HEK293 (cell line): Measurements from ENCODE around the gene SAXO1.

Experiments
- CTCF ChIA-PET: fragments of 350-600 bp; formaldehyde crosslinking; extraction: SDS; loops from one replicate; lab custom pipeline; 2021; ENCODE audit warnings: antibody characterized with exemption; lab: Yijun Ruan, JAX
- POLR2A ChIA-PET: fragments of 300-600 bp; formaldehyde crosslinking; extraction: SDS; loops from one replicate; lab custom pipeline; 2020; ENCODE audit warnings: antibody characterized with exemption, inconsistent platforms; lab: Yijun Ruan, JAX
- H3K27ac ChIP-seq: fragments of 200-500 bp; sonication (Bioruptor generic); 2 replicates; pipeline ENCODE4 v1.5.1; 2014; ENCODE audit warnings: low read depth, low read length, control low read depth, inconsistent platforms; ENCODE audit errors: extremely low read depth
- H3K36me3 ChIP-seq, 2 experiments: fragments of 200-500 bp in 1 of 2; sonication (Bioruptor generic) in 1 of 2; 1 replicate in 1 of 2; 2 replicates in 1 of 2; pipeline ENCODE4 v1.5.1; 2014 to 2017; ENCODE audit warnings: inconsistent platforms in 2 of 2, low read length in 2 of 2; ENCODE audit not compliant: control insufficient read depth in 2 of 2, insufficient read depth in 1 of 2
- H3K4me1 ChIP-seq: fragments of 200-500 bp; sonication (Bioruptor generic); 2 replicates; pipeline ENCODE4 v1.5.1; 2014; ENCODE audit warnings: mild to moderate bottlenecking, low read length, inconsistent platforms; ENCODE audit not compliant: control insufficient read depth, insufficient read depth
- H3K4me3 ChIP-seq: 2 replicates; pipeline ENCODE4 v1.5.1; 2011; ENCODE audit warnings: low read depth, mild to moderate bottlenecking, control low read depth, low read length, moderate library complexity
- H3K9me3 ChIP-seq: fragments of 200-500 bp; sonication (Bioruptor generic); 2 replicates; pipeline ENCODE4 v1.5.1; 2014; ENCODE audit warnings: low read depth, low read length, inconsistent platforms; ENCODE audit not compliant: control insufficient read depth, insufficient read depth
- SP3 ChIP-seq: fragments of 450-650 bp; formaldehyde crosslinking; IDR thresholded peaks from 2 replicates; pipeline ENCODE4 v1.5.1; 2016; ENCODE audit warnings: missing biosample characterization, missing genetic modification characterization
- TCF7L2 ChIP-seq: IDR thresholded peaks from 2 replicates; pipeline ENCODE4 v1.6.1; 2011; ENCODE audit warnings: low read depth, mild to moderate bottlenecking, inconsistent platforms, low read length, moderate library complexity, borderline replicate concordance
- ZFP3 ChIP-seq: fragments of 450-650 bp; formaldehyde crosslinking; IDR thresholded peaks from 2 replicates; pipeline ENCODE4 v1.5.1; 2016; ENCODE audit warnings: low read depth, missing biosample characterization, missing genetic modification characterization
- ZNF10 ChIP-seq: fragments of 450-650 bp; formaldehyde crosslinking; IDR thresholded peaks from 2 replicates; pipeline ENCODE4 v1.5.1; 2017; ENCODE audit warnings: missing biosample characterization, missing genetic modification characterization
- ZNF16 ChIP-seq: fragments of 450-650 bp; formaldehyde crosslinking; IDR thresholded peaks from 2 replicates; pipeline ENCODE4 v1.5.1; 2016; ENCODE audit warnings: low read depth, missing biosample characterization, missing genetic modification characterization
- ZNF23 ChIP-seq: fragments of 450-650 bp; formaldehyde crosslinking; IDR thresholded peaks from 2 replicates; pipeline ENCODE4 v1.5.1; 2016; ENCODE audit warnings: missing biosample characterization, missing genetic modification characterization, borderline replicate concordance
- ZNF239 ChIP-seq: fragments of 450-650 bp; formaldehyde crosslinking; IDR thresholded peaks from 2 replicates; pipeline ENCODE4 v1.5.1; 2016; ENCODE audit warnings: missing biosample characterization, missing genetic modification characterization
- ZNF514 ChIP-seq: fragments of 450-650 bp; formaldehyde crosslinking; IDR thresholded peaks from 2 replicates; pipeline ENCODE4 v1.5.1; 2016; ENCODE audit warnings: missing biosample characterization, missing genetic modification characterization
- ZNF548 ChIP-seq: fragments of 450-650 bp; formaldehyde crosslinking; IDR thresholded peaks from 2 replicates; pipeline ENCODE4 v1.5.1; 2016; ENCODE audit warnings: missing biosample characterization, missing genetic modification characterization
- ZNF600 ChIP-seq: fragments of 450-650 bp; formaldehyde crosslinking; IDR thresholded peaks from 2 replicates; pipeline ENCODE4 v1.5.1; 2016; ENCODE audit warnings: missing biosample characterization, missing genetic modification characterization
- ZNF785 ChIP-seq: fragments of 450-650 bp; formaldehyde crosslinking; IDR thresholded peaks from 2 replicates; pipeline ENCODE4 v1.5.1; 2016; ENCODE audit warnings: missing biosample characterization, missing genetic modification characterization
- TF ChIP-seq, protein P1 (sequence below): fragments of 450-650 bp; formaldehyde crosslinking; IDR thresholded peaks from 2 replicates; pipeline ENCODE4 v1.5.1; 2017; ENCODE audit warnings: missing biosample characterization, missing genetic modification characterization
- TF ChIP-seq, protein P2 (sequence below): fragments of 450-650 bp; formaldehyde crosslinking; IDR thresholded peaks from 2 replicates; pipeline ENCODE4 v1.5.1; 2016; ENCODE audit warnings: missing biosample characterization, missing genetic modification characterization, low read depth
- TF ChIP-seq, protein P3 (sequence below): fragments of 450-650 bp; formaldehyde crosslinking; IDR thresholded peaks from 2 replicates; pipeline ENCODE4 v1.5.1; 2016; ENCODE audit warnings: missing biosample characterization, missing genetic modification characterization
- TF ChIP-seq, protein P4 (sequence below): fragments of 450-650 bp; formaldehyde crosslinking; optimal IDR thresholded peaks from 2 replicates; pipeline ENCODE3; 2016; ENCODE audit warnings: missing biosample characterization, mild to moderate bottlenecking, missing genetic modification characterization
- TF ChIP-seq, protein P5 (sequence below): fragments of 450-650 bp; formaldehyde crosslinking; IDR thresholded peaks from 2 replicates; pipeline ENCODE4 v1.5.1; 2017; ENCODE audit warnings: missing biosample characterization, missing genetic modification characterization

SAXO1 gene, protein sequence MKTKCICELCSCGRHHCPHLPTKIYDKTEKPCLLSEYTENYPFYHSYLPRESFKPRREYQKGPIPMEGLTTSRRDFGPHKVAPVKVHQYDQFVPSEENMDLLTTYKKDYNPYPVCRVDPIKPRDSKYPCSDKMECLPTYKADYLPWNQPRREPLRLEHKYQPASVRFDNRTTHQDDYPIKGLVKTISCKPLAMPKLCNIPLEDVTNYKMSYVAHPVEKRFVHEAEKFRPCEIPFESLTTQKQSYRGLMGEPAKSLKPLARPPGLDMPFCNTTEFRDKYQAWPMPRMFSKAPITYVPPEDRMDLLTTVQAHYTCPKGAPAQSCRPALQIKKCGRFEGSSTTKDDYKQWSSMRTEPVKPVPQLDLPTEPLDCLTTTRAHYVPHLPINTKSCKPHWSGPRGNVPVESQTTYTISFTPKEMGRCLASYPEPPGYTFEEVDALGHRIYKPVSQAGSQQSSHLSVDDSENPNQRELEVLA

DNA sequence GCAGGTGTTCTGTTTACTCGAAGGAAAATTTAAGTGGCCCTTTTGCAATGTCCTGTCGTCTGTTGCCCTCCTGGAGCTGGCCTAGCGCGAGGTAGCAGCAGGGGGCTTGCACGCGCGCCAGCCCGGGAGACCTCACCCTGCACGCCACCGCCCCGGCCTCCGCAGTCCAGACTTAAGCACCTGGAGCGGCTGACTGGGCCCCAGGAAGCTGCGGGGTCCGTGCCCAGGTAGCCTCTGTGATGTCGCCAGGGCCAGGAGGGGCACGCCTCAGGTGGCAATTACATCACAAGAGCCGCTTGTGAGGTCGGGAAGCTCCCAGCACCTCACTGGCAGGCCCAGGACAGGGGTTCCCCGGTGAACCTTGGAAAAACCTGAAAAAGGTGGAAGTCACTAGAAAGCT, at the start of gene SAXO1:
TSS of gene SAXO1 (minus strand) at position 195 of the 400 bp plus-strand sequence. CDS start 301 bp downstream, outside the sequence.
- H3K27ac ChIP-seq: no peak within 1 kb of the TSS
- no peak for TF ChIP-seq SP3 (tag by site-specific recombination)
- no peak for TF ChIP-seq TCF7L2
- TF ChIP-seq, protein P1, sequence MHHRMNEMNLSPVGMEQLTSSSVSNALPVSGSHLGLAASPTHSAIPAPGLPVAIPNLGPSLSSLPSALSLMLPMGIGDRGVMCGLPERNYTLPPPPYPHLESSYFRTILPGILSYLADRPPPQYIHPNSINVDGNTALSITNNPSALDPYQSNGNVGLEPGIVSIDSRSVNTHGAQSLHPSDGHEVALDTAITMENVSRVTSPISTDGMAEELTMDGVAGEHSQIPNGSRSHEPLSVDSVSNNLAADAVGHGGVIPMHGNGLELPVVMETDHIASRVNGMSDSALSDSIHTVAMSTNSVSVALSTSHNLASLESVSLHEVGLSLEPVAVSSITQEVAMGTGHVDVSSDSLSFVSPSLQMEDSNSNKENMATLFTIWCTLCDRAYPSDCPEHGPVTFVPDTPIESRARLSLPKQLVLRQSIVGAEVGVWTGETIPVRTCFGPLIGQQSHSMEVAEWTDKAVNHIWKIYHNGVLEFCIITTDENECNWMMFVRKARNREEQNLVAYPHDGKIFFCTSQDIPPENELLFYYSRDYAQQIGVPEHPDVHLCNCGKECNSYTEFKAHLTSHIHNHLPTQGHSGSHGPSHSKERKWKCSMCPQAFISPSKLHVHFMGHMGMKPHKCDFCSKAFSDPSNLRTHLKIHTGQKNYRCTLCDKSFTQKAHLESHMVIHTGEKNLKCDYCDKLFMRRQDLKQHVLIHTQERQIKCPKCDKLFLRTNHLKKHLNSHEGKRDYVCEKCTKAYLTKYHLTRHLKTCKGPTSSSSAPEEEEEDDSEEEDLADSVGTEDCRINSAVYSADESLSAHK: no peak
- TF ChIP-seq, protein P2, sequence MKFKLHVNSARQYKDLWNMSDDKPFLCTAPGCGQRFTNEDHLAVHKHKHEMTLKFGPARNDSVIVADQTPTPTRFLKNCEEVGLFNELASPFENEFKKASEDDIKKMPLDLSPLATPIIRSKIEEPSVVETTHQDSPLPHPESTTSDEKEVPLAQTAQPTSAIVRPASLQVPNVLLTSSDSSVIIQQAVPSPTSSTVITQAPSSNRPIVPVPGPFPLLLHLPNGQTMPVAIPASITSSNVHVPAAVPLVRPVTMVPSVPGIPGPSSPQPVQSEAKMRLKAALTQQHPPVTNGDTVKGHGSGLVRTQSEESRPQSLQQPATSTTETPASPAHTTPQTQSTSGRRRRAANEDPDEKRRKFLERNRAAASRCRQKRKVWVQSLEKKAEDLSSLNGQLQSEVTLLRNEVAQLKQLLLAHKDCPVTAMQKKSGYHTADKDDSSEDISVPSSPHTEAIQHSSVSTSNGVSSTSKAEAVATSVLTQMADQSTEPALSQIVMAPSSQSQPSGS (tag by site-specific recombination): no peak
- TF ChIP-seq, protein P3, sequence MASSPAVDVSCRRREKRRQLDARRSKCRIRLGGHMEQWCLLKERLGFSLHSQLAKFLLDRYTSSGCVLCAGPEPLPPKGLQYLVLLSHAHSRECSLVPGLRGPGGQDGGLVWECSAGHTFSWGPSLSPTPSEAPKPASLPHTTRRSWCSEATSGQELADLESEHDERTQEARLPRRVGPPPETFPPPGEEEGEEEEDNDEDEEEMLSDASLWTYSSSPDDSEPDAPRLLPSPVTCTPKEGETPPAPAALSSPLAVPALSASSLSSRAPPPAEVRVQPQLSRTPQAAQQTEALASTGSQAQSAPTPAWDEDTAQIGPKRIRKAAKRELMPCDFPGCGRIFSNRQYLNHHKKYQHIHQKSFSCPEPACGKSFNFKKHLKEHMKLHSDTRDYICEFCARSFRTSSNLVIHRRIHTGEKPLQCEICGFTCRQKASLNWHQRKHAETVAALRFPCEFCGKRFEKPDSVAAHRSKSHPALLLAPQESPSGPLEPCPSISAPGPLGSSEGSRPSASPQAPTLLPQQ (tag by site-specific recombination): no peak
- TF ChIP-seq ZNF600: no peak
- TF ChIP-seq, protein P4, sequence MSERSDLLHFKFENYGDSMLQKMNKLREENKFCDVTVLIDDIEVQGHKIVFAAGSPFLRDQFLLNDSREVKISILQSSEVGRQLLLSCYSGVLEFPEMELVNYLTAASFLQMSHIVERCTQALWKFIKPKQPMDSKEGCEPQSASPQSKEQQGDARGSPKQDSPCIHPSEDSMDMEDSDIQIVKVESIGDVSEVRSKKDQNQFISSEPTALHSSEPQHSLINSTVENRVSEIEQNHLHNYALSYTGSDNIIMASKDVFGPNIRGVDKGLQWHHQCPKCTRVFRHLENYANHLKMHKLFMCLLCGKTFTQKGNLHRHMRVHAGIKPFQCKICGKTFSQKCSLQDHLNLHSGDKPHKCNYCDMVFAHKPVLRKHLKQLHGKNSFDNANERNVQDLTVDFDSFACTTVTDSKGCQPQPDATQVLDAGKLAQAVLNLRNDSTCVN (tag by site-specific recombination): no peak
- no peak for TF ChIP-seq ZNF239
- TF ChIP-seq ZNF10 (tag by site-specific recombination): no peak
- TF ChIP-seq, protein P5, sequence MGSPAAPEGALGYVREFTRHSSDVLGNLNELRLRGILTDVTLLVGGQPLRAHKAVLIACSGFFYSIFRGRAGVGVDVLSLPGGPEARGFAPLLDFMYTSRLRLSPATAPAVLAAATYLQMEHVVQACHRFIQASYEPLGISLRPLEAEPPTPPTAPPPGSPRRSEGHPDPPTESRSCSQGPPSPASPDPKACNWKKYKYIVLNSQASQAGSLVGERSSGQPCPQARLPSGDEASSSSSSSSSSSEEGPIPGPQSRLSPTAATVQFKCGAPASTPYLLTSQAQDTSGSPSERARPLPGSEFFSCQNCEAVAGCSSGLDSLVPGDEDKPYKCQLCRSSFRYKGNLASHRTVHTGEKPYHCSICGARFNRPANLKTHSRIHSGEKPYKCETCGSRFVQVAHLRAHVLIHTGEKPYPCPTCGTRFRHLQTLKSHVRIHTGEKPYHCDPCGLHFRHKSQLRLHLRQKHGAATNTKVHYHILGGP: no peak
- TF ChIP-seq ZFP3 (tag by site-specific recombination): no peak
- no peak for TF ChIP-seq ZNF548 (tag by site-specific recombination)
- TF ChIP-seq ZNF16 (tag by site-specific recombination): no peak
- no peak for TF ChIP-seq ZNF785
- TF ChIP-seq, all 188 proteins: peak for 0
- ChIA-PET CTCF (interaction anchor here (0.6 to 1.4 kb wide), 6 partner anchors 16 to 820 kb away, joined by 3 to 4 read pairs (median 4); partner anchors contain the start of gene RRAGA), POLR2A (no interaction called here)
- no peak within 1 kb of the TSS for H3K4me3 ChIP-seq
- no peaks in the 10 kb centered on the region for H3K4me1 ChIP-seq
- no peaks in the 10 kb centered on the region for H3K9me3 ChIP-seq
- H3K36me3 ChIP-seq: no peaks in the 10 kb centered on the region

DNA sequence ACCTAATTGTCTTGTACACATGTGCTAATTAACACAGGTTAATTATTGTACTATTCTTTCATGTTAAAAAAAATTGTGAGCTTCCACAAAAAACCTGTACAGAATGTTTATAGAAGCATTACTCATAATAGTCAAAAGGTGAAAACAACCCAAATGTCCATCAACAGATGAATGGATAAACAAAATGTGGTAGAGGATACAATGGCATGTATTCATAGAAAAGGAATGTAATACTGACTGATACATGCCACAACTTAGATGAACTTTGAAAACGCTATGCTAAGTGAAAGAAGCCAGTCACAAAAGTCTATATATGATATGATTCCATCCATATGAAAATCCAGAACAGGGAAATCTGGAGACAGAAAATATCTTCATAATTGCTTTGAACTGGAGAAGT, 41.8 kb upstream of the SAXO1 start:
- Histone ChIP-seq H3K4me1 (no peaks in the 10 kb centered on the region), H3K4me3 (no peak overlapping the region), H3K36me3 (peaks cover 65 to 83% of the 10 kb centered on the region in 2 experiments), H3K27ac (no peak overlapping the region), H3K9me3 (no peaks in the 10 kb centered on the region)
- ChIA-PET CTCF (interaction anchor here (0.5 kb wide), 1 partner anchor 38 kb away, joined by 3 read pairs; no protein-coding TSS in a partner anchor), POLR2A (no interaction called here)
- TF ChIP-seq ZNF23 (tag by site-specific recombination) (no peak), ZNF514 (tag by site-specific recombination) (no peak)
